GM19193 (cell line): ENCODE results near the gene MCC.

Source experiments
- POLR2A ChIP-seq: IDR thresholded peaks from 4 replicates; pipeline ENCODE4 v1.6.1; 2011; ENCODE audit not compliant: insufficient read depth, insufficient read length; ENCODE audit errors: extremely low read depth

MCC gene

DNA sequence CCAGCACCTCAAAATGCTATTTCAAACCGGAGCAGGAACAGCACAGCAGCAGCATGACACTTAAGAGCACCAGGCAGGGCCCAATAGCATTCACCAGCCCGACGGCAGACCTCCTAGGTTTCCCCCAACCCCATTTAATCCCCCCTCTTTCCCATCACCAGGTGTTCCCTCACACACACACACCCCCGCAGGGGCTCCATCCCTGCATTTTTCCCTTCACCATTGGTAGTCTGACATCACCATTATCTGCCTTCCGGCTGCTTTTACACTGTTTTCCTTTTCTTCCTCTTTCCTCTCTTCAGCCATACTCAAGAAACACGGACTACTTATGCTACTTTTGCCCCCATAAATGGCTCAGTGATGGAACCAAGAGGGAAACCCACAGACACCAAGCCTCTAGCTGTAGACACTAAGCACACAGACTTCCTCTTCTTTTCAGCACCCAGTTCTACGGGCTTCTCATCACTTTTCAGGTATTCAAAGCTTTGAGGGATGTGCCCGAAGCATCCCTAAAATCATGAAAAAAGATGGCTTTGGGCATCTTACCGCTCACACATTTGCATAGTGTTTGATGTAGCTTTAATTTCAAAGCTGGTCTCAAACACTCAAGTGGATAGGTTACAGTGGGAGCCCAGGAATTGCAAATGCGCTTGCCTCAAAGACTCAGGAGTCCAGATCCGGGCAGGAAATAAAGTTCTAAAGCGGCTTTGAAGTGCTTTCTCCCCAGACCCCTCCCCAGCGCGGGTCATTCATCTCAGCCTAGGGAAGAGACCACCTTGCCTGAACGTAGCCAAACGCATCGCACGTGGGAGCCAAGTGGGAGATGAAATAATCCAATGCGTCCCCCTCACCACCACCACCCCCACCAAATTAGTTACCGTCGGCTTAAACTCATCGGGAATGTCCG, 194.9 kb downstream of the MCC start:
- TF ChIP-seq POLR2A: no peak

GRCh38 chr5:113292462-113292861, 195.8 kb downstream of the MCC start:
- TF ChIP-seq POLR2A: no peak

- no peak for TF ChIP-seq POLR2A
Observed at GRCh38 chr5:113283558-113283957, 204.7 kb downstream of the MCC start.

- TF ChIP-seq POLR2A: no peak
Observed at GRCh38 chr5:113282472-113282871, 205.8 kb downstream of the MCC start.

- no peak for TF ChIP-seq POLR2A
Observed at GRCh38 chr5:113281194-113281593, 207.1 kb downstream of the MCC start.

GRCh38 chr5:113280541-113280940, 207.7 kb downstream of the MCC start:
- TF ChIP-seq POLR2A: no peak

DNA sequence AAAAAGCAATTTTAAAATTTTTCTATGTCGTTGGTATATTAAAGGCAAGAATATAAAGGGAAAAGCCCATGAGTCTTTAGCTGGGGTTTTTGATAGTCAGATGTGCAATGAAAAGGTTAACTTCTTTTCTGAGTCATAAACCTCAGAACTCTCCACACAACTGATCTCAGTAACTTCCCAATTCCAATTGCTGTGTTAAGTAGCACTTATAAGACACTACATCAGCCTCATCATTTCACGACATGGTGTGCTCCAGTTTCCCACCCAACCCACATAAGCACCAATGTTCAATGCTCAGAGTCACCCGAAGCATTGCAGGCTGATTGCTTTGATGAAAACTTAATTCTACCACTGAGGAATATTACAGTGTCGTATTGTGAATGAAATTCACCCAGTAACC, 209.3 kb downstream of the MCC start:
- TF ChIP-seq POLR2A: no peak

DNA sequence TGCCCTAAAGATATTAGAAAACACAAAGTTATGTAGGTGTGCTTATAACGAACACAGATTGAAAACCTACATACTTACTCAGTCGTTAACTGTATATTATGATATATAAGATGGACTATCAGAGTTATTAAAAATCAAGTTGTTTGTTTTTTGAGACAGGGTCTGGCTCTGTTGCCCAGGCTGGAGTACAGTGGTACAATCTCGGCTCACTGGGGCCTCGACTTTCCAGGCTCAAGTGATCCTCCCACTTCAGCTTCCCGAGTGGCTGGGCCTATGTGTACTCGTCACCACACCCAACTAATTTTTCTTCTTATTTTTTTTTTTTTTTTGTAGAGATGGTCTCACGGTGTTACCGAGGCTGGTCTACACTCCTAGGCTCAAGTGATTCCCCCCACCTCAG, 211.8 kb downstream of the MCC start:
- no peak for TF ChIP-seq POLR2A

DNA sequence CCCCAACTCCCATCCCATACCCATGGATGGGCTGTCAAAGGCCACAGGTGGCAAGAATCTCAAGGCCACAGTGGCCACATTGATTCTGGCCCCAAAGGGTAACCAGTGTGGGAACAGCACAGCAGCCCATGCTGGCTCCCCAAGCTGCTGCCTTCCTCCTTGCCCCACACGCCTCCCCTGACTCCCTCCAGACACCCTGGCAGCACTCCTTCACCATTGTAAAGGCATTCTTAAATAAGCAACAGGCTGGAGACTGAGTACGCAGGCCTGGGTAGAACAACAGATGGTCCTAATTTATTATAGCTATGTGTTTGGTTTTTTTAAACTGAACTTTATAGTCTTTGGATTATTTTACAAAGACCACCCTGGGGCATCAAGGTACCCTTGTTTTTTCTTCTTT, 212.3 kb downstream of the MCC start:
- TF ChIP-seq POLR2A: no peak

- no peak for TF ChIP-seq POLR2A
Observed at GRCh38 chr5:113274836-113275414, 213.3 kb downstream of the MCC start.

GRCh38 chr5:113273948-113274347, 214.3 kb downstream of the MCC start:
- TF ChIP-seq POLR2A: no peak

GRCh38 chr5:113271745-113272454, 216.4 kb downstream of the MCC start:
- no peak for TF ChIP-seq POLR2A

GRCh38 chr5:113271015-113271414, 217.2 kb downstream of the MCC start:
- TF ChIP-seq POLR2A: no peak

GRCh38 chr5:113270086-113270485, 218.2 kb downstream of the MCC start:
- no peak for TF ChIP-seq POLR2A
